ENCODE data around the gene MAST4.

MAST4 gene

GRCh38 chr5:67019065-67019845 is 423.1 kb downstream of the MAST4 start:
- no peak for DNase-seq (ENCODE audit: low read depth in 2 of 2)

- DNase-seq (ENCODE audit: low read depth in 2 of 2): no peak
These were observed 424.0 kb downstream of the MAST4 start for GRCh38 chr5:67020096-67020615.

GRCh38 chr5:67021031-67021430 is 424.8 kb downstream of the MAST4 start:
- no peak for DNase-seq (ENCODE audit: low read depth in 2 of 2)

- no peak for DNase-seq (ENCODE audit: low read depth in 2 of 2)
These were observed 425.3 kb downstream of the MAST4 start for GRCh38 chr5:67021521-67021920.

GRCh38 chr5:67021962-67022361 is 425.8 kb downstream of the MAST4 start:
- DNase-seq (ENCODE audit: low read depth in 2 of 2): no peak

- no peak for DNase-seq (ENCODE audit: low read depth in 2 of 2)
These were observed 429.3 kb downstream of the MAST4 start for GRCh38 chr5:67025457-67025856.

- DNase-seq (ENCODE audit: low read depth in 2 of 2): no peak
These were observed 430.1 kb downstream of the MAST4 start for GRCh38 chr5:67026278-67026677.

GRCh38 chr5:67027171-67027570 is 431.0 kb downstream of the MAST4 start:
- DNase-seq (ENCODE audit: low read depth in 2 of 2): no peak

- no peak for DNase-seq (ENCODE audit: low read depth in 2 of 2)
These were observed 432.2 kb downstream of the MAST4 start for GRCh38 chr5:67028371-67028770.

GRCh38 chr5:67028941-67029340 is 432.7 kb downstream of the MAST4 start:
- DNase-seq (ENCODE audit: low read depth in 2 of 2): no peak

- no peak for DNase-seq (ENCODE audit: low read depth in 2 of 2)
These were observed 433.3 kb downstream of the MAST4 start for GRCh38 chr5:67029481-67029880.

- no peak for DNase-seq (ENCODE audit: low read depth in 2 of 2)
These were observed 434.3 kb downstream of the MAST4 start for GRCh38 chr5:67030289-67031056.

- DNase-seq (ENCODE audit: low read depth in 2 of 2): no peak
These were observed 434.9 kb downstream of the MAST4 start for GRCh38 chr5:67031057-67031443.

- no peak for DNase-seq (ENCODE audit: low read depth in 2 of 2)
These were observed 435.5 kb downstream of the MAST4 start for GRCh38 chr5:67031692-67032091.

- DNase-seq (ENCODE audit: low read depth in 2 of 2): no peak
These were observed 436.9 kb downstream of the MAST4 start for GRCh38 chr5:67032921-67033664.

- no peak for DNase-seq (ENCODE audit: low read depth in 2 of 2)
These were observed 437.9 kb downstream of the MAST4 start for GRCh38 chr5:67033880-67034651.

GRCh38 chr5:67035098-67035740 is 439.0 kb downstream of the MAST4 start:
- DNase-seq (ENCODE audit: low read depth in 2 of 2): no peak

GRCh38 chr5:67037171-67037570 is 441.0 kb downstream of the MAST4 start:
- DNase-seq (ENCODE audit: low read depth in 2 of 2): no peak

- DNase-seq (ENCODE audit: low read depth in 2 of 2): no peak
These were observed 442.8 kb downstream of the MAST4 start for GRCh38 chr5:67038817-67039603.
